ENCODE data around the gene WDFY1.

- TF ChIP-seq CTCF (IDR thresholded peaks at IDR 0.05) (no peak), POLR2A (IDR thresholded peaks at IDR 0.05) (no peak)
These were observed 98.6 kb downstream of the WDFY1 start for GRCh38 chr2:223846515-223846914.
